ENCODE measurements around the gene INHBC.
"Not testable (repeated sequence)": the region's sequence is repeated elsewhere in the genome, so short reads cannot be mapped to it uniquely, and the experiment has no call there.

The INHBC gene

GRCh38 chr12:57429473-57430111, 5.0 kb upstream of the INHBC start:
- no peak for DNase-seq (ENCODE audit: low read depth)

DNA sequence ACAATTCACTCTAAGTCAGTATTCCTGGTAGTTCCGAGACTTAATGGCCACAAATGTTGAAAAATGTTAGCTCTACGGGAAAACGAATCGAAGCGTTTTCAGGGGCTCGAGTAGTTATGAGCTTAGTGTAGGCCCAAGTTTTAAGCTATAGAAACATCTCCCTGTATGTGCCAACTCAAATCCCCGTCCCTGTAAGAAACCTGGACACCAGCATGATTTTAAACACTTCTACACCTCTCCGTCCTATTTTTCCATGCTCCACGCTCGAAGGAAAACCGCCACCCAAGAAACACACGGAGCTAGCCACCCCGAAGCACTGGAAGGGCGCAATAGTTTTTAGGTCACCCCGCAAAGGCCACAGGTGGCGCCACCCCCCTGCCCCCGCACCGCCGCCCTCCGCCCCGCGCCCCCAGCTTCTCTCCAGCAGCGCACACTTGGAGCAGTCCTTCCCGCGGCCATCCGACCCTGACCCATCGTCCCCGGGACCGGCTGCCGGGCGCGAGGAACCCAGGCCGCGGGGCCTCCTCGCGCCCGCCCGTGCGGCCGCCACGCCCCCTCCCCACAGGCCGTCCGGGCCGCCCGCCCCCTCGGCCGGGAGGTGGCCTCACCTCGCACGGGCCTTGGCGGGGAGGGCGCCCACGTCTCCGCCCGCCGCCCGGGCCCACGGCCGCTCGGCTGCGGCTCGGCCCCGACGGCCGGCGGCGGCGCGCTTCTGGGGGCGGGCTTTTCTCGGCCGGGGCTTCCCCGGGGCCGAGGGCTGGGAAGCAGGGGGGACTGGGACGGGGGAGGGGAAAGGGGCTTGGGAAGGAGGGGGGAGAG, 4.3 kb upstream of the INHBC start:
- no peak for DNase-seq (ENCODE audit: low read depth)

GRCh38 chr12:57430931-57431566, 3.5 kb upstream of the INHBC start, which contains the start of gene R3HDM2:
R3HDM2 (minus strand) TSS chr12:57431043; CDS start chr12:57310428, 120,615 bp downstream.
- DNase-seq (ENCODE audit: low read depth): peak; percentile 92

DNA sequence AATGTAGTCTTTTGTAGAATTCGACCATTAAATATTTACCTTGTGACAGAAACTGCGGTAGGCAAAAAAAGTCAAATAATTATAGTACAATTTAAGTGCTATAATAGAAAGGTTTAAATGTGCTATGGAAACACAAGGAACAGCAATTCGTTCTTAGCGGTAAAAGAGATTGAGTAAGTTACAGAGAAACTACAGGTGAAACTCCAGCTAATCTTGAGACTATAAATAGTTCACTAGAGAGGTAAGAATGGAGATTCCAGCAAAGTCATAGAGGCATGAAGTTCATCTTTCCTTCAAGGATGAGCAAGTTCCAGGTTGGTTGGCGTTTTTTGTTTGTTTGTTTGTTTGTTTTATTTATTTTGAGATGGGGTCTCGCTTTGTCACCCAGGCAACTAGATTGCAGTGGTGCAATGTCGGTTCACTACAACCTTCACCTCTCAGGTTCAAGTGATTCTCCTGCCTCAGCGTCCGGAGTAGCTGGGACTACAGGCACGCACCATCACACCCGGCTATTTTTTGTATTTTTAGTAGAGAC, 2.9 kb upstream of the INHBC start:
- DNase-seq (ENCODE audit: low read depth): no peak

DNA sequence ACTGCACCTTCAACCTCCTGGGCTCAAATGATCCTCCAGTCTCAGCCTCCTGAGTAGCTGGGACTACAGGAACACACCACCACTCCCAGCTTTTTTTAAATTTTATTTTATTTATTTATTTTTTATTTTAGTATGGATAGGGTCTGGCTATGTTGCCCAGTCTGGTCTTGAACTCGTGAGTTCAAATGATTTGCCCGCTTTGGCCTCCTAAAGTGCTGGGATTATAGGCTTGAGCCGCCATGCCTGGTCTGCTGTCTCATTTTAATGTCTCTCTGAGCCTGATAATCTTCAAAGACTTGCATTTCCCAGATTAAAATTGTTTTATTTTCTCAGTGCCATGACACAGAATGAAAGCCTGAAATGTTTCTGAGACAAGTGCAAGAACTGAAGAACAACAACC, 1.2 kb upstream of the INHBC start:
- DNase-seq (ENCODE audit: low read depth): no peak

GRCh38 chr12:57435293-57435692, 709 bp downstream of the INHBC start:
- no peak for DNase-seq (ENCODE audit: low read depth)

GRCh38 chr12:57438400-57438799, 3.8 kb downstream of the INHBC start:
- DNase-seq (ENCODE audit: low read depth): no peak

DNA sequence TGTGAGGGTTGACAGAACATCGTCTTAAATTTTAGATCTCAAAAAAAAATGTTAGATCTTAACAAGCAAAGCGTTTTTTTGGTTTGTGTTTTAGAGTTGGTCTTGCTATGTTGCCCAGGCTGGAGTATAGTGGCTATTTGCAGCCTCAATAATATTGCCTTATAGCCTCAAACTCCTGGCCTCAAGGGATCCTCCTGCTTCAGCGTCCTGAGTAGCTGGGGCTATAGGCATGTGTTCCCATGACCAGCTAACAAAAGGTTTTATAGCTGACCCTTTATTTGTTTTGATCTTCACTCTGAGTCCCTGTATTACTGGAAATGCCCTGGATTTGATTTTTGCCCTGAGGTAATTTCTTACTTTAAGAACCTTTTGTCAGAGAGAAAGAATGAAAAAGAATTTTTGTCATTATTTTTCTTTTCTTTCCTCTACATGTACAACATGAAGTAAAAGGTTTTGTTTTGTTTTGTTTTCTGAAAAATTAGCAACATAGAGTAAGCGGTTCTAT, 5.2 kb downstream of the INHBC start:
- no peak for DNase-seq (ENCODE audit: low read depth)

DNA sequence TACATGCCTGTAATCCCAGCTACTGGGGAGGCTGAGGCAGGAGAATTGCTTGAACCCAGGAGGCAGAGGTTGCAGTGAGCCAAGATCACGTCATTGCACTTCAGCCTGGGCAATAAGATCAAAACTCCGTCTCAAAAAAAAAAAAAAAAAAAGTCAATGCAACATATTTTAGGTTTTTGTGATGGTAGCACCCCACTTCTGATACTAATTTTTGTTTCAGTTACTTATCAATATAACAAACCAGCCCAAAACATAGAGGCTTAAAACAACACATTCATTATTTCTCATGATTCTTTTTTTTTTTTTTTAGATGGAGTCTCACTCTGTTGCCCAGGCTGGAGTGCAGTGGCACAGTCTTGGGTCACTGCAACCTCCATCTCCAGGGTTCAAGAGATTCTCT, 6.8 kb downstream of the INHBC start:
- DNase-seq (ENCODE audit: low read depth): not testable (repeated sequence)

DNA sequence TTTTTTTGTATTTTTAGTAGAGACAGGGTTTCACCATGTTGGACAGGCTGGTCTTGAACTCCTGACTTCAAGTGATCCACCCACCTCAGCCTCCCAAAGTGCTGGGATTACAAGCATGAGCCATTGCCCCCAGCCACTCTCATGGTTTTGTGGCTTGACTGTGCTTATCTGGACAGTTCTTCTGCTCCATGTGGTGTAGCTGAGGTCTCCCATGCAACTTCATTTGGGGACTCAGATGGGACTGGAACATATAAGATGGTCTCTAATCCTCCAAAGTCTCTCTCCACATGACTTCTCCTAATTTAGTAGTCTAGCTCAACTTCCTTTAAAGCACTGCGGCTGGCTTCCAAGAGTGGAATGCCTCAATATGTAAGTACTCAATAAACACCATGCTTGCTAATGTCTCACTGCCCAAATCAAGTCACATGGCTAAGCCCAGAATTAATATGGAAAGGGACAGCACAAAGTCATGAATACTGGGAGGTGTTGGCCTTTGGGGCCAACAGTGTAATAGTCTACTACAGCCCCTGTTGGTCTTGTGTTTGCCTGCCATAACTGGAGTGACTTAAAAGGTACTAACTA, 7.4 kb downstream of the INHBC start:
- DNase-seq (ENCODE audit: low read depth): no peak

- not testable (repeated sequence) for DNase-seq (ENCODE audit: low read depth)
These were observed 9.8 kb downstream of the INHBC start for GRCh38 chr12:57444337-57444736.

- no peak for DNase-seq (ENCODE audit: low read depth)
These were observed 10.2 kb downstream of the INHBC start for GRCh38 chr12:57444744-57445143.

DNA sequence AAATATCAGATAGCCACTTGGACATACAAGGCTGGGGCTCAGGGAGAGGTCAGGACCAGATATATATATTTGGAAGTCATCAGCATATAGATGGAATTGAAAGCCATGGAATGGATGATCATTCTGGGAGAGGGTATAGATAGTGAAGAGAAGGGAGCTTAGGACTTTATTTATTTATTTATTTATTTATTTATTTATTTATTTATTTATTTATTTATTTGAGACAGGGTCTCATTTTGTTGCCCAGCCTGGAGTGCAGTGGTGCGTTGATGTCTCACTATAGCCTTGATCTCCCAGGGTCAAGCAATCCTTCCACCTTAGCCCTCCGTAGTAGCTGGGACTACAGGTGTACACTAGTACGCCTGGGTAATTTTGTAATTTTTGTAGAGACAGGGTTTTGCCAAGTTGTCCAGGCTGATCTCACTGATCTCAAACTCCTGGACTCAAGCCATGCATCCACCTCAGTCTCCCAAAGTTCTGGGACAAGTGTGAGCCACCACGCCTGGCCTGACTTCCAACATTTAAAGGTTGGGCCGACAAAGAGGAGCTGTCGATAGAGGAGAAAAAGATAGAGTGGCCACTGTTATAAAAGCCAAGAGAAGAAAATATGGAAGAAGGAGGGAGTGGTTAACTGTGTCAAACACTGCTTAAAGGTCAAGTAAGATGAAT, 11.8 kb downstream of the INHBC start:
- DNase-seq (ENCODE audit: low read depth): no peak

DNA sequence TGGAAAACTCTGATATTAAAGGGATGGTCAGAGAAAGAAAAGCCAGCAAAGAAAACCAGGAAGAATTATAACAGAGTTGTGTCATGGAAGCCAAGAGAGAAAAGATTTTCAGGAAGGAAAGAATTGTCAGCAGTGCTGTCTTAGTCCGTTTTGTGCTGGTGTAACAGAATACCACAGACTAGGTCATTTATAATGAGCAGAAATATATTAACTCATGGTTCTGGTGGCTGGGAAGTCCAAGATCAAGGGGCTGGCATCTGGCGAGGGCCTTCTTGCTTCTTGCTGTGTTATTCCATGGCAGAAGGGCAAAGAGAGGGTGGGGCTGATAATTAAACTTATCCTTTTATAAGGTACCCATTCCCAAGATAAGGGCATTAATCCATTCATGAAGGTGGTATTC, 14.1 kb downstream of the INHBC start:
- DNase-seq (ENCODE audit: low read depth): no peak

GRCh38 chr12:57449375-57449774, 14.8 kb downstream of the INHBC start:
- no peak for DNase-seq (ENCODE audit: low read depth)

GRCh38 chr12:57450057-57450456, 15.5 kb downstream of the INHBC start:
- no peak for DNase-seq (ENCODE audit: low read depth)

- no peak for DNase-seq (ENCODE audit: low read depth)
These were observed 16.7 kb downstream of the INHBC start for GRCh38 chr12:57451233-57451778.

- DNase-seq (ENCODE audit: low read depth): no peak
These were observed 17.8 kb downstream of the INHBC start for GRCh38 chr12:57452181-57452936.

DNA sequence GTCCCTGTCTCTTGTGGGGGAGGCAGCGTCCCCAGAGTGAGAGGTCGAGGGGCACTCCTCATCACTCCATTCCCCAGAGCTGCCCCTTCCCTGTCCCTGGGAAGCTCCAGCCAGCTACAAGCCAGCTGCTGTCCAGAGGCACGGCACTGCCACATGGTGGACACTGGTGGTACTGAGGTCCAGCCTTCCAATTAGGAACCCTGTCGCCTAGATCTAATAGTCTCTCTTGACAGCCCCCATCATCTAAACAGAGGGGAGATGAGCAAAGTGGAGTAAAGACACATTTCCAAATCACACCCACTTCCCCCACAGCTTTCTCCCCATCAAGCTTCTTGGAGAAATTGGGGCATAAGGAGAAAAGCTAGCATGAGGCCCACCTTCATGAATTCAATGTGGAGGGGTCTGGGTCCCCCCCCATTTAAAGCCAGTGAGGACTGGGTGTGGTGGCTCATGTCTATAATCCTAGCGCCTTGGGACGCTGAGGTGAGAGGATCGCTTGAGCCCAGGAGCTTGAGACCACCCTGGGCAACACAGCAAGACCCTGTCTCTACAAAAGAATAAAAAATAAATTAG, 18.4 kb downstream of the INHBC start:
- DNase-seq (ENCODE audit: low read depth): no peak

- no peak for DNase-seq (ENCODE audit: low read depth)
These were observed 19.6 kb downstream of the INHBC start for GRCh38 chr12:57454213-57454565.
